Purkinje cell (primary cell): Measurements from ENCODE around the gene COX15. TPM values are rescaled to one million over a fixed set of nuclear protein-coding genes. Genes with fewer than 3 reads are reported as not detected.

ENCODE experiments used
- polyA plus RNA-seq: library from polyadenylated mRNA; unstranded; fragments of >200 nt; fragmentation: Nextera tagmentation; gene quantifications from 2 replicates; pipeline ENCODE4 v1.2.1, GENCODE V29; 2014

The COX15 gene
- polyA plus RNA-seq = 24.7 and 28.1 TPM in 2 replicates

DNA sequence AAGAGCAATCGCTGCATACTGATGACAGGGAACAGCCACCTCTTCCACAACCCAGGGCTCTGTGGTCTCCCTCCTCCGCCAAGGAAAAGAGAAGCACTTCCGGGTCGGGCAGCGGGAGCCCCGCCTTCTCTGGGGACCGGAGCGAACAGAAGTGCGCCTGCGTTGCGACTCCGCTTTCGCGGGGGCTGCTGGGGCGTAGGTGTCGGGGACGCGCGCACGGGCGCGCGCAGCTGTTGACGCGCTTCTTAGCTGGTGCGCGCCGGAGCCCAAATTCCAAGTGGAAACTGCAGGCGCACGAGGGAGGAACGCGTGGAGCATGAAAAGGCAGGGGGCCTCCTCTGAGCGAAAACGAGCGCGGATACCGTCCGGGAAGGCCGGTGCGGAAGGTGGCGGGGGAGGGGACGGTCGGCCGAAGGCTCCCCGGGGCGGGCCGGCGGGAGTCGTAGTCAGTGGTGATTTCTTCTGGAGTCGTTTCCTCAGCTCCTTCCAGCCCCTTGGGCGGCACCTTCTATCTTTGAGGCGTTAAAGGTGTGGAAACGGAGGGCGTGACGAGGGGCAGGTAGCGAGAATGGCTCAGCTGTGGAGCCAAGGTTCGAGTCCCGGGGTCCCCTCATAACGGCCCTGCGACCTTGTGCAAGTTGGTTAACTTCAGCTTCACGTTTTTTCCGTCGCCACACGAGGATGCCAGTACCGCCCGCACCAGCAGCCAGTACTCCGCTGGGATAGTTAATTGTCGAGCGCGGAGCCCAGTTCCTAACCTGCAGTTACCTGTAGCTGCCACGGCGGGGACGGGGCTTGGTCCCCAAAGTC, at the start of gene COX15, which contains the start of gene CUTC:
COX15 (minus strand) TSS at position 95 of the 810 bp plus-strand sequence; CDS start at position 17, 78 bp downstream.
CUTC (plus strand) TSS at position 202 of the 810 bp plus-strand sequence; CDS start at position 317, 115 bp downstream.

Other genes with a start within 250 kb of the COX15 start
- not detected in 2 replicates for gene NKX2-3, start 199.2 kb downstream of the COX15 start, polyA plus RNA-seq
- gene SLC25A28, start 111.7 kb downstream of the COX15 start, polyA plus RNA-seq = 24.0 and 39.0 TPM in 2 replicates
- gene ENTPD7, start 72.6 kb downstream of the COX15 start, polyA plus RNA-seq = 0.15 and 0.18 TPM in 2 replicates
- 16.6 and 30.0 TPM in 2 replicates for gene CUTC, start 107 bp upstream of the COX15 start, polyA plus RNA-seq
- gene ABCC2, start 50.5 kb upstream of the COX15 start, polyA plus RNA-seq = 0.31 TPM in 1 of 2 replicates, not detected in the other